ENCODE measurements around the gene SLC22A12. TPM values are rescaled to one million over a fixed set of nuclear protein-coding genes. Genes with fewer than 3 reads are reported as not detected.

SLC22A12 gene
- total RNA-seq, 1 donor from 2014 or later: not detected

DNA sequence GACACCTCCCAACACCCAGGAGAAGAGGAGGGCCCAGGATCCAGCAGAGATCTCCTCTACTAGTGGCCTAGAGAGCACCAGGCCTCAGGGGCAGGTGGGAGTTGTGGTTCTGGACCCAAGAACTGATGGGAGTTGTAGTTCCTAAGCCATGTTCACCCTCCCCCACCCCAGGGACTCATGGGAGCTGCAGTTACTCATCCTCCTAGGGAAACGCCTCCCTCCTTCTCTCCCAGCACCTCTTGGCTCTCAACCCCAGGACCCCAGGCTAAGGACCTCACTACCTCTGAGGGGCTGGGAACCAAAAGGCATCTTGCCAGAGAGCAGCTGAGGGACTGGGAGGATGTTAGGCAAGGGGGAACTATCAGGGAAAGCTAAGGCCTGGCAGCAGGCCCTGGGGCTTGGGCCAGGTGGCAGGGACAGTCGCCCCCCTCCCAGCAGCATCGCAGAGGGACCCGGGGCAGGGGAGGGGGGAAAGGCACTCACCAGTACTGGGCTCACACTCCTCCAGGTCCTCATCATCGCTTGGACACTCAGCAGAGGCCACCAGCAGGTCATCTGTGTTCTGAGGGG is 28.9 kb downstream of the SLC22A12 start:
- DNase-seq: peak; percentile 39
- Mint-ChIP-seq H3K27me3 (ENCODE audit: unreplicated experiment) (peaks cover 7% of the 10 kb centered on the region), H3K4me1 (ENCODE audit: low read depth, unreplicated experiment) (peaks cover 7% of the 10 kb centered on the region), H3K27ac (ENCODE audit: unreplicated experiment) (peak overlapping the region; percentile 70), H3K36me3 (ENCODE audit: unreplicated experiment) (no peaks in the 10 kb centered on the region), H3K9me3 (ENCODE audit: unreplicated experiment) (peaks cover 2% of the 10 kb centered on the region), H3K4me3 (ENCODE audit: unreplicated experiment) (no peak overlapping the region)
- TF ChIP-seq, protein P1, sequence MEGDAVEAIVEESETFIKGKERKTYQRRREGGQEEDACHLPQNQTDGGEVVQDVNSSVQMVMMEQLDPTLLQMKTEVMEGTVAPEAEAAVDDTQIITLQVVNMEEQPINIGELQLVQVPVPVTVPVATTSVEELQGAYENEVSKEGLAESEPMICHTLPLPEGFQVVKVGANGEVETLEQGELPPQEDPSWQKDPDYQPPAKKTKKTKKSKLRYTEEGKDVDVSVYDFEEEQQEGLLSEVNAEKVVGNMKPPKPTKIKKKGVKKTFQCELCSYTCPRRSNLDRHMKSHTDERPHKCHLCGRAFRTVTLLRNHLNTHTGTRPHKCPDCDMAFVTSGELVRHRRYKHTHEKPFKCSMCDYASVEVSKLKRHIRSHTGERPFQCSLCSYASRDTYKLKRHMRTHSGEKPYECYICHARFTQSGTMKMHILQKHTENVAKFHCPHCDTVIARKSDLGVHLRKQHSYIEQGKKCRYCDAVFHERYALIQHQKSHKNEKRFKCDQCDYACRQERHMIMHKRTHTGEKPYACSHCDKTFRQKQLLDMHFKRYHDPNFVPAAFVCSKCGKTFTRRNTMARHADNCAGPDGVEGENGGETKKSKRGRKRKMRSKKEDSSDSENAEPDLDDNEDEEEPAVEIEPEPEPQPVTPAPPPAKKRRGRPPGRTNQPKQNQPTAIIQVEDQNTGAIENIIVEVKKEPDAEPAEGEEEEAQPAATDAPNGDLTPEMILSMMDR (IDR thresholded peaks at IDR 0.05; ENCODE audit: partially characterized antibody, unreplicated experiment): no peak

- Mint-ChIP-seq H3K4me1 (ENCODE audit: low read depth, unreplicated experiment) (peaks cover 7% of the 10 kb centered on the region), H3K4me3 (ENCODE audit: unreplicated experiment) (no peak overlapping the region), H3K36me3 (ENCODE audit: unreplicated experiment) (no peaks in the 10 kb centered on the region), H3K27me3 (ENCODE audit: unreplicated experiment) (peaks cover 7% of the 10 kb centered on the region), H3K27ac (ENCODE audit: unreplicated experiment) (no peak overlapping the region), H3K9me3 (ENCODE audit: unreplicated experiment) (peaks cover 2% of the 10 kb centered on the region)
- DNase-seq: no peak
- TF ChIP-seq, protein P1 (IDR thresholded peaks at IDR 0.05; ENCODE audit: partially characterized antibody, unreplicated experiment): no peak
Observed at GRCh38 chr11:64620381-64620971, 29.5 kb downstream of the SLC22A12 start.

DNA sequence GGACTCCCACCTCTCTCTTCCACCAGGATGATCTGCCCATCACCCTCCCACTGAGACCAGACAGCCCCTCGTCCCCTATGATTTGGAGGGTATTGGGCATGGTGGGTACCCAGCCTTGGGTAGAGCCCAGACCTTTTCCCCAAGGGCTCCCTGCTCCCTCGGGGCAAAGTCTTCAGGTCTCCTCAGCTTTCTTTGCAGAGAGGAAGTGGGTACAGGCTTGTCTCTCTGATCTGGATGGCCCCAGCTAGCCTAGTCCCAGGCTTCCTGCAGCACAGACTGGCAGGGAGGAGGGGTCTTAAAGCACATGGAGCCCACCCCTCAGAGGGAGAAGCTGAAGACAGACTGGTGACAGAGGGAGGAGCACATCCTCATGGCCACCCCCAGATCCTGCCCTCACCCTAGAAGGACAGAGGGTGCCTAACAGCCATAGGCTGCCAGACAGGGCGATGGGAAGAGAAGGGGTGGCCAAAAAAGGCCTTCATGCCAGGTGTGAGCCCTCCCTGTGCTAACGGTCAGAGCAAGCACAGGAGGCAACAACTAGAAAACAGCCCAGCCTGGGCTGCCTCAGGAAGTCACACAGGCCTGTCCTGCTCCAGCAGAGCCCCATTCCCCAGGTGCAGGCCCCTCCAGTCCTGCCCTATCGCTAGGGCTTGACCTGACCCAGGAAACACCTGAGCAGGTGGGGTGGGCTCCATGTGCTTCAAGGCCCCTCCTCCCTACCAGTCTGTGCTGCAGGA is 30.4 kb downstream of the SLC22A12 start:
- H3K9me3 Mint-ChIP-seq (ENCODE audit: unreplicated experiment): peaks cover 2% of the 10 kb centered on the region
- no peak overlapping the region for H3K27ac Mint-ChIP-seq (ENCODE audit: unreplicated experiment)
- DNase-seq: no peak
- peaks cover 8% of the 10 kb centered on the region for H3K4me1 Mint-ChIP-seq (ENCODE audit: low read depth, unreplicated experiment)
- no peak overlapping the region for H3K4me3 Mint-ChIP-seq (ENCODE audit: unreplicated experiment)
- H3K27me3 Mint-ChIP-seq (ENCODE audit: unreplicated experiment): peaks cover 6% of the 10 kb centered on the region
- no peaks in the 10 kb centered on the region for H3K36me3 Mint-ChIP-seq (ENCODE audit: unreplicated experiment)
- TF ChIP-seq, protein P1 (IDR thresholded peaks at IDR 0.05; ENCODE audit: partially characterized antibody, unreplicated experiment): no peak

DNA sequence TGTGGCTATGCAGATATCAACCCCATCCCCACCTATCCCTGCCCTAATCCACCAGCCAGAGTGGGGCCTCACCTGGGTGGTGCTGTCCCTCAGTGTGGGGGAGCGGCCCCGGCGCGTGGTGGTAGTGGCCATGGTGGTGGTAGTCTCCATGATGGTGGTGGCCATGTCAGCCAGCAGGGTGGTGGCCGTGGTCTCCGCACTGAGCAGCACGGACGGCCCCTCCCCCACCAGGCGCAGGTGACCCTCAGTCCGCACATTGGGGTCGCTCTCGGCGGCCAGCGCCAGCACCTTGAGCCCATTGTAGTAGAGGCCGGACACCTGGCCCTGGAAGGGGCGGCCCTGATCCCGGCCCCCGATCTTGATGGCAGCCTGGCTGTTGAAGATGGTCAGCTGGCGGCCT is 31.7 kb downstream of the SLC22A12 start:
- TF ChIP-seq, protein P1 (IDR thresholded peaks at IDR 0.05; ENCODE audit: partially characterized antibody, unreplicated experiment): no peak
- no peak overlapping the region for H3K4me3 Mint-ChIP-seq (ENCODE audit: unreplicated experiment)
- no peaks in the 10 kb centered on the region for H3K36me3 Mint-ChIP-seq (ENCODE audit: unreplicated experiment)
- peaks cover 11% of the 10 kb centered on the region for H3K27me3 Mint-ChIP-seq (ENCODE audit: unreplicated experiment)
- peaks cover 4% of the 10 kb centered on the region for H3K9me3 Mint-ChIP-seq (ENCODE audit: unreplicated experiment)
- H3K27ac Mint-ChIP-seq (ENCODE audit: unreplicated experiment): no peak overlapping the region
- peaks cover 17% of the 10 kb centered on the region for H3K4me1 Mint-ChIP-seq (ENCODE audit: low read depth, unreplicated experiment)
- no peak for DNase-seq
